ENCODE measurements around the gene CDH13. TPM values are rescaled to one million over a fixed set of nuclear protein-coding genes. Genes with fewer than 3 reads are reported as not detected.

Gene CDH13
- total RNA-seq, 2 experiments from 2014 or later, result not detected

- no peak overlapping the region for H3K4me3 ChIP-seq (ENCODE audit: low read depth, low read length, poor library complexity, severe bottlenecking)
- no TSS peak for BruUV-seq (replicated peaks)
- no peaks in the 10 kb centered on the region for H4K20me1 ChIP-seq (ENCODE audit: insufficient read depth, low read length)
- POLR2A ChIA-PET, result no interaction called here
- TF ChIP-seq CTCF (conservative IDR thresholded peaks at IDR 0.05; ENCODE audit: low read length) (peak; percentile 39; the same call in 1 of the 2 replicates), EZH2phosphoT487 (IDR thresholded peaks at IDR 0.05; ENCODE audit: borderline replicate concordance, low read depth, low read length) (no peak)
- no peaks in the 10 kb centered on the region for H3K36me3 ChIP-seq (ENCODE audit: insufficient read depth, low read length)
- H2AFZ ChIP-seq (ENCODE audit: low read length), result no peak overlapping the region
- H3K4me2 ChIP-seq (ENCODE audit: low read length), result no peak overlapping the region
- no peak overlapping the region for H3K27ac ChIP-seq (ENCODE audit: low read depth, low read length, poor library complexity, severe bottlenecking)
- CTCF ChIA-PET (ENCODE audit: unreplicated experiment), result no interaction called here
- H3K4me1 ChIP-seq (ENCODE audit: insufficient read depth, low read length, poor library complexity, severe bottlenecking), result no peaks in the 10 kb centered on the region
- no peaks in the 10 kb centered on the region for H3K79me2 ChIP-seq (ENCODE audit: insufficient read depth, low read depth, low read length)
- H3K9me3 ChIP-seq (ENCODE audit: low read length), result no peaks in the 10 kb centered on the region
- no peak for DNase-seq (ENCODE audit: low spot score)
- intact Hi-C loops (cut with micrococcal nuclease; ENCODE audit: unreplicated experiment), result no loop called here
- H3K9me2 ChIP-seq (ENCODE audit: insufficient read depth, low read length), result no peaks in the 10 kb centered on the region
Measured at GRCh38 chr16:82755570-82756282, 129.0 kb downstream of the CDH13 start.

- DNase-seq (ENCODE audit: low spot score), result no peak
- H3K4me2 ChIP-seq (ENCODE audit: low read length), result no peak overlapping the region
- H3K36me3 ChIP-seq (ENCODE audit: insufficient read depth, low read length), result no peaks in the 10 kb centered on the region
- H3K27ac ChIP-seq (ENCODE audit: low read depth, low read length, poor library complexity, severe bottlenecking), result no peak overlapping the region
- H3K4me1 ChIP-seq (ENCODE audit: insufficient read depth, low read length, poor library complexity, severe bottlenecking), result no peaks in the 10 kb centered on the region
- no peak overlapping the region for H2AFZ ChIP-seq (ENCODE audit: low read length)
- ChIA-PET CTCF (ENCODE audit: unreplicated experiment) (no interaction called here), POLR2A (no interaction called here)
- H3K4me3 ChIP-seq (ENCODE audit: low read depth, low read length, poor library complexity, severe bottlenecking), result no peak overlapping the region
- no peaks in the 10 kb centered on the region for H3K9me2 ChIP-seq (ENCODE audit: insufficient read depth, low read length)
- no peaks in the 10 kb centered on the region for H3K79me2 ChIP-seq (ENCODE audit: insufficient read depth, low read depth, low read length)
- BruUV-seq (replicated peaks), result no TSS peak
- no peaks in the 10 kb centered on the region for H3K9me3 ChIP-seq (ENCODE audit: low read length)
- H4K20me1 ChIP-seq (ENCODE audit: insufficient read depth, low read length), result no peaks in the 10 kb centered on the region
- intact Hi-C loops (cut with micrococcal nuclease; ENCODE audit: unreplicated experiment), result no loop called here
- no peak for TF ChIP-seq EZH2phosphoT487 (IDR thresholded peaks at IDR 0.05; ENCODE audit: borderline replicate concordance, low read depth, low read length)
- no peak for TF ChIP-seq CTCF (conservative IDR thresholded peaks at IDR 0.05; ENCODE audit: low read length)
Measured at GRCh38 chr16:82756283-82756599, 129.5 kb downstream of the CDH13 start.

GRCh38 chr16:82758406-82758805, 131.6 kb downstream of the CDH13 start:
- H3K9me3 ChIP-seq (ENCODE audit: low read length), result no peaks in the 10 kb centered on the region
- no peaks in the 10 kb centered on the region for H3K4me1 ChIP-seq (ENCODE audit: insufficient read depth, low read length, poor library complexity, severe bottlenecking)
- no peaks in the 10 kb centered on the region for H3K9me2 ChIP-seq (ENCODE audit: insufficient read depth, low read length)
- H3K4me3 ChIP-seq (ENCODE audit: low read depth, low read length, poor library complexity, severe bottlenecking), result no peak overlapping the region
- H2AFZ ChIP-seq (ENCODE audit: low read length), result no peak overlapping the region
- H3K36me3 ChIP-seq (ENCODE audit: insufficient read depth, low read length), result no peaks in the 10 kb centered on the region
- no TSS peak for BruUV-seq (replicated peaks)
- H3K27ac ChIP-seq (ENCODE audit: low read depth, low read length, poor library complexity, severe bottlenecking), result no peak overlapping the region
- POLR2A ChIA-PET, result no interaction called here
- no peak for DNase-seq (ENCODE audit: low spot score)
- intact Hi-C loops (cut with micrococcal nuclease; ENCODE audit: unreplicated experiment), result no loop called here
- H3K79me2 ChIP-seq (ENCODE audit: insufficient read depth, low read depth, low read length), result no peaks in the 10 kb centered on the region
- CTCF ChIA-PET (ENCODE audit: unreplicated experiment), result no interaction called here
- H3K4me2 ChIP-seq (ENCODE audit: low read length), result no peak overlapping the region
- TF ChIP-seq CTCF (conservative IDR thresholded peaks at IDR 0.05; ENCODE audit: low read length) (no peak), EZH2phosphoT487 (IDR thresholded peaks at IDR 0.05; ENCODE audit: borderline replicate concordance, low read depth, low read length) (no peak)
- no peaks in the 10 kb centered on the region for H4K20me1 ChIP-seq (ENCODE audit: insufficient read depth, low read length)

Measured in OCI-LY7 (cell line).